Measurements from ENCODE around the gene SDK1.

SDK1 gene

DNA sequence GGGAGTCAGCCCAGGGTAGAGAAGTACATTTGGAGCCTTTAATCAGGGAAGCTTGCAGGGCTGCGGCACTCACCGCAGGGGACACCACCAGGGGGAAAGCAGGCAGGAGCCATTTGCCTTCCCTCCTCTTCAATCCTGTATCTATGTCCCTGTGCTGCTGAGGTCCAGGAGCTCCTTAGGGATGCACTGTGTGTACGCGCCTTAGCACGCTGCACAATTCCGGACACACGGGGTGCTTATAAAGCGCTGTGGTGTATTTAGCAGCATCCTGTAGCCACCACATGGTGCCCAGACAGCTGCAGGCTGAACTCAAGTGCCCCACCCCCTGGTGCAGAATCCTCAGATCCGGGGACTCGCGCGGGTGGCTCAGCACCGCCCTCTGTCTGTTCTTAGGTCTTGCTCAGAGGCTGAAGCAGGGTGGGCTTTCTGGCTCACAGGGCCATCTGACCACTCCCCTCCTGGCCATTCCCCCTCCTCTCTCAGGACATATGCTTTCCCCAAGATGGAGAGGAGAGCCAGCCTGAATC lies 421.4 kb downstream of the SDK1 start:
- H3K27ac ChIP-seq (ENCODE audit: extremely low read depth, low read depth, low read length) = no peak overlapping the region
- CTCF ChIA-PET = interaction anchor here (0.6 kb wide), 3 partner anchors 76 to 526 kb away, joined by 3 to 5 read pairs (median 4); no protein-coding TSS in a partner anchor
- no peak overlapping the region for H3K4me3 ChIP-seq (ENCODE audit: low read depth, low read length)
- TF ChIP-seq KLF10 (tag by site-specific recombination; IDR thresholded peaks at IDR 0.05) (no peak), ZNF174 (tag by site-specific recombination; IDR thresholded peaks at IDR 0.05) (no peak), ZNF266 (tag by site-specific recombination; IDR thresholded peaks at IDR 0.05; ENCODE audit: low read depth) (no peak), ZNF623 (tag by site-specific recombination; IDR thresholded peaks at IDR 0.05) (no peak), TCF7L2 (IDR thresholded peaks at IDR 0.05; ENCODE audit: borderline replicate concordance, low read depth, low read length) (no peak), KLF9 (tag by site-specific recombination; IDR thresholded peaks at IDR 0.05; ENCODE audit: low read depth) (peak; percentile 56), ZSCAN30 (tag by site-specific recombination; IDR thresholded peaks at IDR 0.05) (no peak), GLIS2 (tag by site-specific recombination; IDR thresholded peaks at IDR 0.05) (peak; percentile 81), ZNF560 (tag by site-specific recombination; IDR thresholded peaks at IDR 0.05; ENCODE audit: borderline replicate concordance) (no peak), ZNF530 (tag by site-specific recombination; IDR thresholded peaks at IDR 0.05; ENCODE audit: low read depth) (no peak), REPIN1 (tag by site-specific recombination; IDR thresholded peaks at IDR 0.05; ENCODE audit: low read depth) (no peak), ZNF416 (tag by site-specific recombination; IDR thresholded peaks at IDR 0.05) (no peak), REST (tag by site-specific recombination; IDR thresholded peaks at IDR 0.05) (no peak), ZNF585B (tag by site-specific recombination; IDR thresholded peaks at IDR 0.05) (no peak), ZNF76 (tag by site-specific recombination; IDR thresholded peaks at IDR 0.05; ENCODE audit: borderline replicate concordance, low read depth) (no peak), ZNF792 (tag by site-specific recombination; IDR thresholded peaks at IDR 0.05) (no peak), KLF1 (tag by site-specific recombination; IDR thresholded peaks at IDR 0.05) (no peak), ZBTB48 (tag by site-specific recombination; IDR thresholded peaks at IDR 0.05) (peak; percentile 52; the same call in 1 of the 2 replicates), ZNF692 (tag by site-specific recombination; IDR thresholded peaks at IDR 0.05) (no peak), ZNF2 (tag by site-specific recombination; IDR thresholded peaks at IDR 0.05) (no peak), ZNF654 (tag by site-specific recombination; IDR thresholded peaks at IDR 0.05; ENCODE audit: low read depth) (peak; percentile 26; the same call in 1 of the 2 replicates), ZNF140 (tag by site-specific recombination; IDR thresholded peaks at IDR 0.05) (no peak), INSM2 (tag by site-specific recombination; IDR thresholded peaks at IDR 0.05) (no peak), ZNF670 (tag by site-specific recombination; IDR thresholded peaks at IDR 0.05; ENCODE audit: low read depth) (no peak), ZNF544 (tag by site-specific recombination; IDR thresholded peaks at IDR 0.05) (no peak), ZNF580 (tag by site-specific recombination; IDR thresholded peaks at IDR 0.05) (no peak), ZNF48 (tag by site-specific recombination; IDR thresholded peaks at IDR 0.05) (no peak), ZNF555 (tag by site-specific recombination; conservative IDR thresholded peaks at IDR 0.05) (no peak), ZNF785 (tag by site-specific recombination; IDR thresholded peaks at IDR 0.05) (no peak)
- TF ChIP-seq, protein P1, sequence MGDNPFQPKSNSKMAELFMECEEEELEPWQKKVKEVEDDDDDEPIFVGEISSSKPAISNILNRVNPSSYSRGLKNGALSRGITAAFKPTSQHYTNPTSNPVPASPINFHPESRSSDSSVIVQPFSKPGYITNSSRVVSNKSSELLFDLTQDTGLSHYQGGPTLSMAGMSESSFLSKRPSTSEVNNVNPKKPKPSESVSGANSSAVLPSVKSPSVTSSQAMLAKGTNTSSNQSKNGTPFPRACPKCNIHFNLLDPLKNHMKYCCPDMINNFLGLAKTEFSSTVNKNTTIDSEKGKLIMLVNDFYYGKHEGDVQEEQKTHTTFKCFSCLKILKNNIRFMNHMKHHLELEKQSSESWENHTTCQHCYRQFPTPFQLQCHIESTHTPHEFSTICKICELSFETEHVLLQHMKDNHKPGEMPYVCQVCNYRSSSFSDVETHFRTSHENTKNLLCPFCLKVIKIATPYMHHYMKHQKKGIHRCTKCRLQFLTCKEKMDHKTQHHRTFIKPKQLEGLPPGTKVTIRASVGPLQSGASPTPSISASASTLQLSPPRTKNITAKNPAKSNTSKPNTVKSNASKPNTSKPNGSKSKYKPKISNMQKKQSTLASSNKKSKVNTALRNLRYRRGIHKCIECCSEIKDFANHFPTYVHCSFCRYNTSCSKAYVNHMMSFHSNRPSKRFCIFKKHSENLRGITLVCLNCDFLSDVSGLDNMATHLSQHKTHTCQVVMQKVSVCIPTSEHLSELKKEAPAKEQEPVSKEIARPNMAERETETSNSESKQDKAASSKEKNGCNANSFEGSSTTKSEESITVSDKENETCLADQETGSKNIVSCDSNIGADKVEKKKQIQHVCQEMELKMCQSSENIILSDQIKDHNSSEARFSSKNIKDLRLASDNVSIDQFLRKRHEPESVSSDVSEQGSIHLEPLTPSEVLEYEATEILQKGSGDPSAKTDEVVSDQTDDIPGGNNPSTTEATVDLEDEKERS (tag by site-specific recombination; IDR thresholded peaks at IDR 0.05) = no peak

More for the DNA sequence above, 421.4 kb downstream of the SDK1 start:
- POLR2A ChIA-PET = no interaction called here
- H3K9me3 ChIP-seq (ENCODE audit: control insufficient read depth, insufficient read depth, low read depth, low read length) = no peaks in the 10 kb centered on the region
- H3K4me1 ChIP-seq (ENCODE audit: control insufficient read depth, insufficient read depth, low read length) = peaks cover 6% of the 10 kb centered on the region
- no peaks in the 10 kb centered on the region for H3K36me3 ChIP-seq (ENCODE audit: control insufficient read depth in 2 of 2, insufficient read depth in 1 of 2, low read length in 2 of 2)

Measured in HEK293 (cell line).